8988T (cell line): ENCODE results near the gene PMVK.

Source experiments
- DNase-seq: peaks from one replicate; pipeline ENCODE4 v3.0.0; 2011

The PMVK gene

DNA sequence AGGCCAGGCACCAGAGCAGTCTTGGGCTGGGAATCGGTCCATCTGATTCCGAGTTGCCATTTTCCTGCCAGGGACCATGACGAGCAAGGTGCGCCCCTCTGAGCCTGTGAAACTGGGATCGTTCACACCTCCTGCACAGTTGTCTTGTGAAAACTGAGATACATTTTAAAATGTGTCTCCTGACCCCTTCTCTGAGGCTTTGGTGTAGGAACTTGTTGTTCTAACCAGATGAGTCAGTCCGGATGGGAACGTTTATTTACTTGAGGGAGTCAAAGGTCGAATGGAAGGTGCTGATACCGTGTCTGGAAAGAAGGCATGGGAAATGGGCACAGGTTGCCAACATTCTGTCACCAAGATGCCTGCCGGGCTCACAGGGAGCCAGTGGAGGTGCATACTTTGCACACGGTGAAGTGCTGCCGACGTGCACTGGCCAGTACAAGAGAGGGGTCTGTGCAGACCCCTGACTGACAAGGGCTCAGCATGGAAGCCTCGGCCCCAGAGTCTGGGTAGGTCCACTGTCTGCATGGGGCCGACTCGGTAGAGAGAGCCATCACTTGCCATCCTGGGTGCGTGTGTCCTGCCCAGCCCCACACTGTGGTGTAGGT, 59.0 kb downstream of the PMVK start:
- DNase-seq: no peak

DNA sequence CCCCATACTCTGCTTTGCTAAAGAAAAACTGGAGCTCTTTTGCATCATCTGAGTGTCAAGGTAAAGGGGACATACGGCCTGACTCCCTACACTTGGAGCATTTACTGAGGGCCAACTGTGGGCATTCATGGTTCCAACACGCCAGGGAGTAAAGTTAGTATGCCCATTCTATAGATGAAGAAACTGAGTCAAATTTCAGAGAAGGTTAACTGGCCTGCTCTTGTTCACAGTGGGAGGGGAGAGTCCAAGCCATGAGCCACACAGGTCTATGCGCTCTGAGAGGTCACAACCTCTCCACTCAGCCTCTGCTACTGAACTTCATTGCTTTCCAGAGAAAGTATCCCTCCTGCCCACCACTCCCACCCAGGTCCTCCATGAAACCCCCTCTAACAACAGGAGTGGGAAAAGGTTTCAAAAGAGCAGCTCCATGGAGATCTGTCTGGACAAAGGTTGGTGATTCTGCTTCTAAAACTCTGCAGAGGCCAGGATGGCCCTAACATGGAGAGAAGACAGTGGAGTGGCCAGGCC, 59.6 kb downstream of the PMVK start:
- no peak for DNase-seq
